Tibial artery (tissue), 4 donors: Measurements from ENCODE around the gene EEF1AKMT1.

ENCODE experiments used
- DNase-seq, 2 donors: peaks; one replicate each; pipeline ENCODE4 v3.0.0-alpha.2; 2019
- H3K27ac ChIP-seq, 2 donors: fragments of 200-600 bp; sonication (generic) in 1 of 2; 1 replicate in 1 of 2; 2 replicates in 1 of 2; pipeline ENCODE4 v1.5.1; 2018 to 2019; ENCODE audit warnings: mild to moderate bottlenecking in 1 of 2
- H3K27me3 ChIP-seq, 2 donors: fragments of 200-600 bp; sonication (generic) in 1 of 2; one replicate each; pipeline versions ENCODE4 v1.5.1 to v1.6.0; 2016 to 2019
- H3K36me3 ChIP-seq, 3 donors: fragments of 200-600 bp; sonication (generic) in 2 of 3; one replicate each; pipeline ENCODE4 v1.5.1; 2016 to 2019; ENCODE audit warnings: mild to moderate bottlenecking in 2 of 3
- H3K4me1 ChIP-seq, 4 donors: fragments of 200-600 bp; sonication (generic) in 2 of 4; 1 replicate in 3 of 4; 2 replicates in 1 of 4; pipeline ENCODE4 v1.5.1; 2016 to 2019
- H3K4me3 ChIP-seq, 2 donors: fragments of 200-600 bp; sonication (generic) in 1 of 2; 1 replicate in 1 of 2; 2 replicates in 1 of 2; pipeline ENCODE4 v1.5.1; 2018 to 2019; ENCODE audit warnings: mild to moderate bottlenecking in 2 of 2
- H3K9me3 ChIP-seq, 3 donors: fragments of 200-600 bp; sonication (generic) in 1 of 3; one replicate each; pipeline ENCODE4 v1.5.1; 2016 to 2019
- CTCF ChIP-seq, 2 experiments: fragments of 200-600 bp in 1 of 2; fragments of 450-650 bp in 1 of 2; IDR thresholded peaks; one replicate each; pipeline ENCODE4 v1.5.1; 2017 to 2019; ENCODE audit warnings: antibody characterized with exemption in 2 of 2, mild to moderate bottlenecking in 1 of 2, moderate library complexity in 1 of 2
- intact Hi-C: fragments of 100-400 bp; cut with DNase I; formaldehyde crosslinking; loops from one replicate; pipeline ENCODE4 v1.15.0; 2023; ENCODE audit warnings: low total_unique reads

Gene EEF1AKMT1

GRCh38 chr13:20717581-20718542, 55.9 kb downstream of the EEF1AKMT1 start:
- Histone ChIP-seq H3K27me3 (no peaks in the 10 kb centered on the region), H3K36me3 (no peaks in the 10 kb centered on the region), H3K9me3 (no peaks in the 10 kb centered on the region), H3K4me1 (peaks cover 0 to 38% (median 32%) of the 10 kb centered on the region in 4 donors), H3K4me3 (no peak overlapping the region), H3K27ac (no peak overlapping the region)
- peak in 1 of 2 donors; percentile 60 for DNase-seq
- intact Hi-C loops, result loop anchor here (5.0 to 10.0 kb wide), 2 partner anchors 109 to 223 kb away; no protein-coding TSS in a partner anchor
- TF ChIP-seq CTCF (IDR thresholded peaks at IDR 0.05), result no peak

DNA sequence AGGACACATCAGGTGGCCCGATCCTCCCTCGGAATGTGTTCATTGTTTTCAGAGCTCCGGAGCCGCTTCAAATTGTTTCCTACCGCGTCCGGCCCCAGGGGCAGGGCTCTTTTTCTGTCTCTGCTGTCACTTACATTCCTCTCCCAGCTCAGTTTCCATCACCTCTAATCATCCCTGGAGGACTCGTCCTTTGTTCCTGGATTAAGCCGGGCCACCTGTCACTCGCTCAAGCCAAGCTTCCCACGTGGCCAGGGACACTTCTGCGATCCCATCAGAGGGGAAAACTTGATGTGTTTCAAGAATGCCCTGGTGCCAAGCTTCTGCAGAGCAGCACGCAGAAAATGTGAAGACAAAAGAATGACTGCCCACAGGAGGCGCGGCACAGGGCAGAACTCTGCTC, 56.8 kb downstream of the EEF1AKMT1 start:
- Histone ChIP-seq H3K4me1 (peaks cover 0 to 42% (median 34%) of the 10 kb centered on the region in 4 donors), H3K27me3 (no peaks in the 10 kb centered on the region), H3K9me3 (no peaks in the 10 kb centered on the region), H3K36me3 (no peaks in the 10 kb centered on the region), H3K27ac (no peak overlapping the region), H3K4me3 (no peak overlapping the region)
- TF ChIP-seq CTCF (IDR thresholded peaks at IDR 0.05), result no peak
- intact Hi-C loops, result loop anchor here (5.0 to 10.0 kb wide), 2 partner anchors 110 to 222 kb away; no protein-coding TSS in a partner anchor
- DNase-seq, result no peak

GRCh38 chr13:20715330-20715712, 58.4 kb downstream of the EEF1AKMT1 start:
- Histone ChIP-seq H3K27me3 (no peaks in the 10 kb centered on the region), H3K9me3 (no peaks in the 10 kb centered on the region), H3K27ac (peak overlapping the region; percentile 68 to 72), H3K36me3 (no peaks in the 10 kb centered on the region), H3K4me3 (no peak overlapping the region), H3K4me1 (peaks cover 0 to 32% (median 24%) of the 10 kb centered on the region in 4 donors)
- TF ChIP-seq CTCF (IDR thresholded peaks at IDR 0.05), result no peak
- no peak for DNase-seq
- intact Hi-C loops, result loop anchor here (5.0 to 10.0 kb wide), 2 partner anchors 112 to 221 kb away; no protein-coding TSS in a partner anchor

GRCh38 chr13:20714563-20715329, 59.0 kb downstream of the EEF1AKMT1 start:
- Histone ChIP-seq H3K4me1 (peaks cover 0 to 36% (median 24%) of the 10 kb centered on the region in 4 donors), H3K36me3 (no peaks in the 10 kb centered on the region), H3K4me3 (peak overlapping the region in 1 of 2 donors; percentile 6), H3K27ac (peak overlapping the region; percentile 68 to 72), H3K27me3 (no peaks in the 10 kb centered on the region), H3K9me3 (no peaks in the 10 kb centered on the region)
- TF ChIP-seq CTCF (IDR thresholded peaks at IDR 0.05), result no peak
- intact Hi-C loops, result loop anchor here (5.0 to 10.0 kb wide), 2 partner anchors 113 to 220 kb away; no protein-coding TSS in a partner anchor
- DNase-seq, result peak; percentile 78 to 86

DNA sequence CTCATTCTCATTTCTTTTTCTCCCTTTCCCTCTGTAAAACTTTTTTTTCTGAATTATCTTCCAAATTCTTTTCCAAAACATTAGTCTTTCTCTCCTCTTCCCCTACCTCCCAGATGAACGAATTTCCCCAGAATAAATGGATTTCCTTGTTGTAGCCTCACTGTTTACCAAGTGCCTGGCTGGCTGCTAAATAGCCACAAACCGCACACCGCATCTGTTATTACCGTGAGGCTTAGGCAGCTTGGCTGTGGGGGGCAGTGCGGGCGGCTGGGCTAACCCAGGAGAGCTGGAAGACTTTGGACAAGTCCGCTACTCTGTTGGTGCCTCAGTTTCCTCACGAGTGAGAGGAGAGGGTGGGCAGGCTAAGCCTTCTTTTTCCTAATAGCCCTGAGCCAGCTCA, 59.6 kb downstream of the EEF1AKMT1 start:
- H3K36me3 ChIP-seq, result no peaks in the 10 kb centered on the region
- H3K27ac ChIP-seq, result peak overlapping the region; percentile 68 to 72
- DNase-seq, result no peak
- intact Hi-C loops, result loop anchor here (10.0 kb wide), 1 partner anchor 219 kb away; no protein-coding TSS in a partner anchor
- H3K4me1 ChIP-seq, result peaks cover 0 to 41% (median 27%) of the 10 kb centered on the region in 4 donors
- no peak for TF ChIP-seq CTCF (IDR thresholded peaks at IDR 0.05)
- peak overlapping the region in 1 of 2 donors; percentile 6 for H3K4me3 ChIP-seq
- H3K9me3 ChIP-seq, result no peaks in the 10 kb centered on the region
- no peaks in the 10 kb centered on the region for H3K27me3 ChIP-seq
